Bronchial epithelial cell (primary cell): ENCODE measurements around the gene FSTL4. TPM values are rescaled to one million over a fixed set of nuclear protein-coding genes. Genes with fewer than 3 reads are reported as not detected.

Experiments
- DNase-seq: peaks from one replicate; pipeline ENCODE4 v3.0.0-alpha.2; 2010; ENCODE audit warnings: low read depth
- FAIRE-seq: peaks from 2 replicates; lab custom pipeline; 2011; peaks lifted over from hg19 to GRCh38; lab: Jason Lieb, UNC
- H3K27me3 ChIP-seq: 2 replicates; pipeline ENCODE4 v1.5.1; 2011; ENCODE audit warnings: low read length; ENCODE audit not compliant: control insufficient read depth, insufficient read depth
- H3K36me3 ChIP-seq: 2 replicates; pipeline ENCODE4 v1.5.1; 2011; ENCODE audit warnings: low read length; ENCODE audit not compliant: control insufficient read depth, insufficient read depth
- H3K4me3 ChIP-seq: 2 replicates; pipeline ENCODE4 v1.5.1; 2011; ENCODE audit warnings: mild to moderate bottlenecking, low read depth, low read length, control low read depth
- total RNA-seq: library from RNA; depleted of rRNA; stranded (reverse); fragments of >200 nt; gene quantifications from 2 replicates; pipeline ENCODE4 v1.2.1, GENCODE V29; 2014
- TF ChIP-seq, protein P1 (sequence below): IDR thresholded peaks from 2 replicates; pipeline ENCODE4 v1.5.1; 2011; ENCODE audit warnings: mild to moderate bottlenecking, moderate library complexity, low read length, control low read depth, inconsistent platforms; ENCODE audit not compliant: insufficient read depth, severe bottlenecking

Gene FSTL4
- total RNA-seq, 1 donor from 2014 or later: not detected

DNA sequence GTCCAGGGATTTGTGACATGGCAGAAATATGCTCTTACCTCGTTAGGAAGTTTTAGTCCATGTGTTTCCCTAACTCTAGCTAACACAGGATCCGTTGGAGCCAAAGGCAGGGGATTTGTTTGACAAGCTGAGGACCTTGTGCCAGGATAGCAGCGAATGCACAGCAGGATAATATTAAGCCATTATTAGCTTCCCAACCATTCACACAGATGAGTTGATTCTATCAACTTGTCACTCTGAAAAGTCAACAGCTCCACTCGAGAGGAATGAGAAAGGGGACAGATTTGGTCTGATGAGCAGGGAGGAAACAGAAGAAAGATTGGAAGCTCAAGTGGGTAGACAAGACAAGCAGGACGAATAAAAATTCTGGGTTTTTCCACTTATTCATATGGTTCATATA, 106.2 kb downstream of the FSTL4 start:
- FAIRE-seq: no peak
- TF ChIP-seq, protein P1, sequence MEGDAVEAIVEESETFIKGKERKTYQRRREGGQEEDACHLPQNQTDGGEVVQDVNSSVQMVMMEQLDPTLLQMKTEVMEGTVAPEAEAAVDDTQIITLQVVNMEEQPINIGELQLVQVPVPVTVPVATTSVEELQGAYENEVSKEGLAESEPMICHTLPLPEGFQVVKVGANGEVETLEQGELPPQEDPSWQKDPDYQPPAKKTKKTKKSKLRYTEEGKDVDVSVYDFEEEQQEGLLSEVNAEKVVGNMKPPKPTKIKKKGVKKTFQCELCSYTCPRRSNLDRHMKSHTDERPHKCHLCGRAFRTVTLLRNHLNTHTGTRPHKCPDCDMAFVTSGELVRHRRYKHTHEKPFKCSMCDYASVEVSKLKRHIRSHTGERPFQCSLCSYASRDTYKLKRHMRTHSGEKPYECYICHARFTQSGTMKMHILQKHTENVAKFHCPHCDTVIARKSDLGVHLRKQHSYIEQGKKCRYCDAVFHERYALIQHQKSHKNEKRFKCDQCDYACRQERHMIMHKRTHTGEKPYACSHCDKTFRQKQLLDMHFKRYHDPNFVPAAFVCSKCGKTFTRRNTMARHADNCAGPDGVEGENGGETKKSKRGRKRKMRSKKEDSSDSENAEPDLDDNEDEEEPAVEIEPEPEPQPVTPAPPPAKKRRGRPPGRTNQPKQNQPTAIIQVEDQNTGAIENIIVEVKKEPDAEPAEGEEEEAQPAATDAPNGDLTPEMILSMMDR: no peak
- no peak for DNase-seq
- no peaks in the 10 kb centered on the region for H3K27me3 ChIP-seq
- no peak overlapping the region for H3K4me3 ChIP-seq
- H3K36me3 ChIP-seq: no peaks in the 10 kb centered on the region

DNA sequence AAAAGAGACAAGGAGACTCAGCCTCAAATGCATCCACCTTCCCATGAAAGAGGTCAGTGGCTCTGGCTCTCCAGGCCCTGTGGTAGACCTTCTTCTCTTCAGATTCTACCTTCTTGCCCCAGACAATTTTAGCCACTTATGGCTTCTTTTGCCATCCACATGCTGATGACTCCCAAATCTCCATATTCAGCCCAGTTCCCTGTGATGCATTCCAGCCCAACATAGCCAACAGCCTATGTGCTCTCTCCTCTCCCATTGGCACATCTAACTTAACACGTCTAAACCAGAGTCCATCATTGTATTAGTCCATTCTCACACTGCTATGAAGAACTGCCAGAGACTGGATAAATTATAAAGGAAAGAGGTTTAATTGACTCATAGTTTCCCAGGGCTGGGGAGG, 108.8 kb downstream of the FSTL4 start:
- Histone ChIP-seq H3K27me3 (peaks cover 2% of the 10 kb centered on the region), H3K36me3 (no peaks in the 10 kb centered on the region), H3K4me3 (no peak overlapping the region)
- DNase-seq (no peak), FAIRE-seq (no peak)
- TF ChIP-seq, protein P1: no peak

DNA sequence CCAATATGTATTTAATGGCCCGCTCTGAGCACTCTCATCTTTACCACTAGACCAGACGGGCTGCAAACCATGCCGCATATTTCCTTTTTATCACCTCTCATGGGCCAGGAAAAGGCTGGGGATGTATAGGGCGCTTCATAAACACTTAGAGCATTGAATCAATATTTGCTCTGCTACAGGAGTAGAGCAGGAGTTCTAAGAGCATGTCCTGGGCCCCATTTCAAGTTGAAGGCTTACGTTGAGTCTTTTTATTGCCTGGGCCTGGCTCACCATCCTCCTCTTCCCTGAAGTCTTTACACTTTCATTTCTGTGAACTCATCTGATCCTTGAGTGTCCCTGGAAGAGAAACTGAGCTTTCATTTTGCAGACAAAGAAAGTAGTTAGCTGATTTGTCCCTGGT, 112.4 kb downstream of the FSTL4 start:
- FAIRE-seq (no peak), DNase-seq (no peak)
- Histone ChIP-seq H3K4me3 (no peak overlapping the region), H3K27me3 (peaks cover 6% of the 10 kb centered on the region), H3K36me3 (no peaks in the 10 kb centered on the region)
- TF ChIP-seq, protein P1: no peak

DNA sequence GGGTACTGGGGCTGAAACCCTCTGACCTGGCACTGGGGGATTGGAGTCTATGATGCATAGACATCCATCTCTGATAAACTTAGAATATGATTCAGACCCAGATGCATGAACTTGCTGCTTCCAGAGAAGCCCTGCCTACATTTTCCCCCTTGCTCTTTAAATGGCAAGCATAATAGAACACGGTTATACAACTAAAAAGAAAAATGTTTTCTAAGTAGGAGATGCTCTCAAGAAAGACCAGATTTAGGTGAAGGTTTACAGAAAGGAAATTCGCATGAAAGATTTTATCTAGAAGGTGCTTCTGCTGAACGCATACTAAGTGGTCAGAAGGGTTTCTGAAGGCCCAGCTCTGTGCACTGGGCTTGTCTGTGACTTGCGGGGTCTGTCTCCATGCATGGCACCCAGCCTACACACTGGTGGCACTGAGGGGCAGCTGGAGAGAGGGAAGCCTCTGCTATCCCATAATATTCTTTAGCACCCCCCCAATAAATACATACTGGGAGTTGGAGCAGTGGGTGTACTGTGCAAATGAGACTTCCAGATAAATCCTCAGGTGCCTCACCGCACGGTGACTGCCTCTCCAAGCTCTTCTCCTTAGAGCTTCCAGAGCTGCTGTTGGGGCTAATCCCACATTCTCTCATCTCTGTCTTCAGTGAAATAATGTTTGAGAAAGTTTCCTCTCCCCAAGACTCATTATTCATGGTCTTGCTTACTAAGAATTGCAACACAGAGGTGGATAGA, 114.6 kb downstream of the FSTL4 start:
- Histone ChIP-seq H3K27me3 (peaks cover 7% of the 10 kb centered on the region), H3K4me3 (no peak overlapping the region), H3K36me3 (no peaks in the 10 kb centered on the region)
- DNase-seq: no peak
- TF ChIP-seq, protein P1: no peak
- no peak for FAIRE-seq

- TF ChIP-seq, protein P1: no peak
- no peaks in the 10 kb centered on the region for H3K36me3 ChIP-seq
- no peak overlapping the region for H3K4me3 ChIP-seq
- FAIRE-seq (no peak), DNase-seq (no peak)
- H3K27me3 ChIP-seq: peaks cover 7% of the 10 kb centered on the region
Measured at GRCh38 chr5:133496631-133497030, 115.7 kb downstream of the FSTL4 start.

DNA sequence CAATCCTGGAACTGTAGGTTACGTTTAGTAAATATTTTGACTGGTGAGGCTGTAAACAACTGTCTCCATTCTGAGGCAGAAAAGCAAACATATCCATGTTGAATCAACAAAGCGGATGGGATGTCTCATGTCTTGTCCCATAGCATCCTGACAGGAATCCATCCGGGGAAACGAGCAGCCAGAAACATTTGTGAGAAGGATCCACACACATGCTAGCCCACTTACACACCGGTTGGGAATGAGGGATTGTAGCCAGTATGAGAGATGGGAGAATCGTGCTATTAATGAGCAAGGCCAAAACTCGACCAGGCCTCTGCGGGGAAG, 117.5 kb downstream of the FSTL4 start:
- Histone ChIP-seq H3K27me3 (peaks cover 7% of the 10 kb centered on the region), H3K4me3 (no peak overlapping the region), H3K36me3 (no peaks in the 10 kb centered on the region)
- FAIRE-seq (no peak), DNase-seq (no peak)
- TF ChIP-seq, protein P1: no peak
